ENCODE results near the gene ERGIC3.

The ERGIC3 gene

DNA sequence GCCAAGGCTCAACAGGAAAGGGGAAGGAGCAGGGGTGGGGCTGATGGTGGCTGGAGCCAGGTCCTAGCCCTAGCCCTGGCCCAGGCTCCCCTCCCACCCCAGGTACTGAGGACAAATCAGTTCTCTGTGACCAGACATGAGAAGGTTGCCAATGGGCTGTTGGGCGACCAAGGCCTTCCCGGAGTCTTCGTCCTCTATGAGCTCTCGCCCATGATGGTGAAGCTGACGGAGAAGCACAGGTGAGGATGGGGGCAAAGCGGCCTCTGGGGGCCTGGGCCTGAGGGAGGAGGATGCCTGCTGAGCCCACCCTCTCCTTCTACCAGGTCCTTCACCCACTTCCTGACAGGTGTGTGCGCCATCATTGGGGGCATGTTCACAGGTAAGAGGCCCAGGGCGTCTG is 15.0 kb downstream of the ERGIC3 start:
- Histone ChIP-seq H3K9ac (ENCODE audit: low read depth, low read length, poor library complexity) (peak overlapping the region; percentile 50), H3K9me3 (replicated peaks in 1 of 2; ENCODE audit: control insufficient read depth in 2 of 2, insufficient read depth in 1 of 2, low read depth in 1 of 2, low read length in 2 of 2) (no peaks in the 10 kb centered on the region), H3K36me3 (replicated peaks in 1 of 2; ENCODE audit: control insufficient read depth in 2 of 2, insufficient read depth in 2 of 2, low read length in 2 of 2) (peaks cover 47 to 79% of the 10 kb centered on the region in 2 donors), H2BK12ac (ENCODE audit: low read length) (no peak overlapping the region), H3K18ac (ENCODE audit: low read length) (no peak overlapping the region), H4K8ac (ENCODE audit: low read depth, low read length) (no peak overlapping the region), H2BK5ac (ENCODE audit: low read length) (no peak overlapping the region), H3K14ac (ENCODE audit: low read length) (no peak overlapping the region), H3K4me3 (ENCODE audit: low read length in 2 of 2) (no peak overlapping the region), H3K4me1 (ENCODE audit: control insufficient read depth in 2 of 2, insufficient read depth in 1 of 2, low read depth in 1 of 2, low read length in 2 of 2) (no peaks in the 10 kb centered on the region), H2BK120ac (ENCODE audit: low read depth, low read length) (no peak overlapping the region), H2BK15ac (ENCODE audit: low read length) (no peak overlapping the region), H3K27me3 (ENCODE audit: control insufficient read depth in 3 of 3, insufficient read depth in 3 of 3, low read depth in 1 of 3, low read length in 3 of 3) (no peaks in the 10 kb centered on the region), H2AK5ac (ENCODE audit: low read depth, low read length) (no peak overlapping the region), H3K23ac (ENCODE audit: low read depth, low read length, poor library complexity) (no peak overlapping the region), H4K91ac (ENCODE audit: low read depth, low read length, poor library complexity) (no peak overlapping the region), H3K4ac (ENCODE audit: low read length) (no peak overlapping the region), H3K27ac (replicated peaks; ENCODE audit: low read length) (no peak overlapping the region), H2AFZ (ENCODE audit: low read length) (no peak overlapping the region), H3K4me2 (ENCODE audit: insufficient read depth, low read length, poor library complexity, severe bottlenecking) (no peak overlapping the region), H3K79me1 (ENCODE audit: low read depth, low read length) (peaks cover 1% of the 10 kb centered on the region)
- DNase-seq (ENCODE audit: low spot score) = no peak
- no CpG with 5 or more reads among the region's 8 CpGs for WGBS, 2 donors (ENCODE audit: extremely low coverage in 2 of 2, insufficient read length in 2 of 2, insufficient replicate concordance in 1 of 2)

DNA sequence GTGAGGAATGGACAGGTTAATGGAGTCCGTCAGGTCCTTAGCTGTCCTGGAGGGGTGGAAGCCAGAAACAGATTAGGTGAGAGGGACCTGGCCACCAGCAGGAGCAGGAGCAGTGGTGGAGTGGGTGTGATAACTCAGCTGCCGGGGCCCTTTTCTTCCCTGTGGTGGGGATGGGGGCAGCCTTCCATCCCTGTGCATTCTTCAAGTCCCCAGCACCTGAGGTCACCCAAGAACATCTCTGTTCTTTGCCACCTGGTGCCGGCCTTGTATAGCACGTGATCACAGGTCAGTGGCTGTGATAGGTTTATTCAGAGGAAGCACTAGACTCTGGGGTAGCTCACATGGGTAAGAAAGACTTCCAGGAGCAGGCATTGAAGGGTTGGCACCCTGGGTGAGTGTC is 16.6 kb downstream of the ERGIC3 start:
- H3K4me2 ChIP-seq (ENCODE audit: insufficient read depth, low read length, poor library complexity, severe bottlenecking) = no peak overlapping the region
- no peak overlapping the region for H2BK15ac ChIP-seq (ENCODE audit: low read length)
- H3K4ac ChIP-seq (ENCODE audit: low read length) = no peak overlapping the region
- peaks cover 37 to 65% of the 10 kb centered on the region in 2 donors for H3K36me3 ChIP-seq (replicated peaks in 1 of 2; ENCODE audit: control insufficient read depth in 2 of 2, insufficient read depth in 2 of 2, low read length in 2 of 2)
- no peak overlapping the region for H2BK5ac ChIP-seq (ENCODE audit: low read length)
- no peak overlapping the region for H2BK12ac ChIP-seq (ENCODE audit: low read length)
- no peak overlapping the region for H4K91ac ChIP-seq (ENCODE audit: low read depth, low read length, poor library complexity)
- no peak overlapping the region for H3K18ac ChIP-seq (ENCODE audit: low read length)
- H2BK120ac ChIP-seq (ENCODE audit: low read depth, low read length) = no peak overlapping the region
- no peak overlapping the region for H3K23ac ChIP-seq (ENCODE audit: low read depth, low read length, poor library complexity)
- WGBS, 2 donors (ENCODE audit: extremely low coverage in 2 of 2, insufficient read length in 2 of 2, insufficient replicate concordance in 1 of 2) = no CpG with 5 or more reads among the region's 4 CpGs
- H3K79me1 ChIP-seq (ENCODE audit: low read depth, low read length) = peaks cover 1% of the 10 kb centered on the region
- H3K9ac ChIP-seq (ENCODE audit: low read depth, low read length, poor library complexity) = no peak overlapping the region
- H2AK5ac ChIP-seq (ENCODE audit: low read depth, low read length) = no peak overlapping the region
- H3K4me3 ChIP-seq (ENCODE audit: low read length in 2 of 2) = no peak overlapping the region
- H4K8ac ChIP-seq (ENCODE audit: low read depth, low read length) = no peak overlapping the region
- DNase-seq (ENCODE audit: low spot score) = no peak
- no peak overlapping the region for H3K27ac ChIP-seq (replicated peaks; ENCODE audit: low read length)
- no peak overlapping the region for H3K14ac ChIP-seq (ENCODE audit: low read length)
- H3K9me3 ChIP-seq (replicated peaks in 1 of 2; ENCODE audit: control insufficient read depth in 2 of 2, insufficient read depth in 1 of 2, low read depth in 1 of 2, low read length in 2 of 2) = no peaks in the 10 kb centered on the region
- no peaks in the 10 kb centered on the region for H3K4me1 ChIP-seq (ENCODE audit: control insufficient read depth in 2 of 2, insufficient read depth in 1 of 2, low read depth in 1 of 2, low read length in 2 of 2)
- no peaks in the 10 kb centered on the region for H3K27me3 ChIP-seq (ENCODE audit: control insufficient read depth in 3 of 3, insufficient read depth in 3 of 3, low read depth in 1 of 3, low read length in 3 of 3)
- H2AFZ ChIP-seq (ENCODE audit: low read length) = no peak overlapping the region

DNA sequence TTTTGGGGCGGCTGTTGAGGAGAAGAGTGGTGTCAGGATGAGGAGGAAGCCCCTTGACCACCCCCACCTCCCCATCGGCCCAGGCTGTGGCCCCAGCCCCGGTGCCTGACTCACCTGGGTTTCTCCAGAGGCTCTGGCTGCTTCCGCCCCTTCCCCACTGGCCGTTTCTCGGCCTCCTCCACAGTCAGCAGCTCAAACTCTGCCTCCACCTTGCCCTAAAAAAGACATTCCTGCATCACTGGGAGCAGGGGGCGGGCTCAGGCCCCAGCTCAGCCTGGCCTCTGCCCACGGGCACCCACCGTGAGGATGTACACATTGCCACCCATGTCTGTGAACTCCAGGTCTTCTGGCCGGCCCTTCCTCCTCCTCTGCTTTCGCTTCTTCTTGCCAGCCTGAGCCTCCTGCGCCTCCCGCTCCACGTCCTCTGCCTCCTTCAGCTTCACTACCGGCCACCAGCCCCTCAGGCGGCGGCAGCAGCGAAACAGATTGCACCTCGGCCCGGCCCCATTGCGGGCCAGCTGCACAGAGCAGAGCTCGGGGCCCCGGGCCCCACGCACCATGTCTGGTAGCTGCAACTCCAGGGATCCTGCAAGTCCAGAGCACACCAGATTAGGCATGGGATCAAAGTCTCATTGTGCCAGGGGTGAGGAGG is 17.3 kb downstream of the ERGIC3 start:
- Histone ChIP-seq H3K4ac (ENCODE audit: low read length) (no peak overlapping the region), H3K4me2 (ENCODE audit: insufficient read depth, low read length, poor library complexity, severe bottlenecking) (no peak overlapping the region), H3K4me3 (ENCODE audit: low read length in 2 of 2) (no peak overlapping the region), H3K9ac (ENCODE audit: low read depth, low read length, poor library complexity) (no peak overlapping the region), H4K8ac (ENCODE audit: low read depth, low read length) (no peak overlapping the region), H3K23ac (ENCODE audit: low read depth, low read length, poor library complexity) (no peak overlapping the region), H3K9me3 (replicated peaks in 1 of 2; ENCODE audit: control insufficient read depth in 2 of 2, insufficient read depth in 1 of 2, low read depth in 1 of 2, low read length in 2 of 2) (no peaks in the 10 kb centered on the region), H2BK12ac (ENCODE audit: low read length) (no peak overlapping the region), H4K91ac (ENCODE audit: low read depth, low read length, poor library complexity) (no peak overlapping the region), H3K4me1 (ENCODE audit: control insufficient read depth in 2 of 2, insufficient read depth in 1 of 2, low read depth in 1 of 2, low read length in 2 of 2) (no peaks in the 10 kb centered on the region), H2BK15ac (ENCODE audit: low read length) (no peak overlapping the region), H3K36me3 (replicated peaks in 1 of 2; ENCODE audit: control insufficient read depth in 2 of 2, insufficient read depth in 2 of 2, low read length in 2 of 2) (peaks cover 34 to 58% of the 10 kb centered on the region in 2 donors), H3K27me3 (ENCODE audit: control insufficient read depth in 3 of 3, insufficient read depth in 3 of 3, low read depth in 1 of 3, low read length in 3 of 3) (no peaks in the 10 kb centered on the region), H3K14ac (ENCODE audit: low read length) (no peak overlapping the region), H2BK5ac (ENCODE audit: low read length) (no peak overlapping the region), H2AFZ (ENCODE audit: low read length) (no peak overlapping the region), H3K27ac (replicated peaks; ENCODE audit: low read length) (no peak overlapping the region), H3K18ac (ENCODE audit: low read length) (no peak overlapping the region), H3K79me1 (ENCODE audit: low read depth, low read length) (peaks cover 1% of the 10 kb centered on the region), H2BK120ac (ENCODE audit: low read depth, low read length) (no peak overlapping the region), H2AK5ac (ENCODE audit: low read depth, low read length) (no peak overlapping the region)
- no peak for DNase-seq (ENCODE audit: low spot score)
- WGBS, 2 donors (ENCODE audit: extremely low coverage in 2 of 2, insufficient read length in 2 of 2, insufficient replicate concordance in 1 of 2) = no CpG with 5 or more reads among the region's 24 CpGs

DNA sequence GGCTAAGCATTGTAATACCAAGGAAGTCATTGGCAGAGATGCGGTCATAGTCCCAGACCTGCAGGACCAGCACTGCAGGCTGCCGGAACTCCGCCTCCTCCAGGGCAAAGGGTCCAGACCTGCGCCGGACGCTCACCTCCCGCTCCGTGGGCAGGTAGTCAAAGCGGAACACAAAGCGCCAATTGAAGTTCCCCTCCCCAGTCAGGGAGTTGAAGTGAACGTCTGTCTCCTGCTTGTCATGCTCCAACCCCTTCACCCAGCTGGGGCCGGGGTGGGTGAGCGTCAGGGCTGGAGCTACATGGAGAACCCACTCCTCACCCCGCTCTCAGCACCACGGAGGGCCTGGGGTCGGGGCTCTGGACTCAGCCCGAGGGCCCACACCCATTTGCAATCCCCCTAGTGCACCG is 18.2 kb downstream of the ERGIC3 start:
- Histone ChIP-seq H3K4me3 (ENCODE audit: low read length in 2 of 2) (no peak overlapping the region), H2BK15ac (ENCODE audit: low read length) (no peak overlapping the region), H2BK12ac (ENCODE audit: low read length) (no peak overlapping the region), H2BK5ac (ENCODE audit: low read length) (no peak overlapping the region), H3K9ac (ENCODE audit: low read depth, low read length, poor library complexity) (no peak overlapping the region), H3K4ac (ENCODE audit: low read length) (no peak overlapping the region), H3K9me3 (replicated peaks in 1 of 2; ENCODE audit: control insufficient read depth in 2 of 2, insufficient read depth in 1 of 2, low read depth in 1 of 2, low read length in 2 of 2) (no peaks in the 10 kb centered on the region), H3K27ac (replicated peaks; ENCODE audit: low read length) (no peak overlapping the region), H3K23ac (ENCODE audit: low read depth, low read length, poor library complexity) (no peak overlapping the region), H3K18ac (ENCODE audit: low read length) (no peak overlapping the region), H3K4me1 (ENCODE audit: control insufficient read depth in 2 of 2, insufficient read depth in 1 of 2, low read depth in 1 of 2, low read length in 2 of 2) (no peaks in the 10 kb centered on the region), H2AFZ (ENCODE audit: low read length) (no peak overlapping the region), H4K91ac (ENCODE audit: low read depth, low read length, poor library complexity) (no peak overlapping the region), H3K14ac (ENCODE audit: low read length) (no peak overlapping the region), H3K27me3 (ENCODE audit: control insufficient read depth in 3 of 3, insufficient read depth in 3 of 3, low read depth in 1 of 3, low read length in 3 of 3) (no peaks in the 10 kb centered on the region), H3K36me3 (replicated peaks in 1 of 2; ENCODE audit: control insufficient read depth in 2 of 2, insufficient read depth in 2 of 2, low read length in 2 of 2) (peaks cover 26 to 48% of the 10 kb centered on the region in 2 donors), H3K79me1 (ENCODE audit: low read depth, low read length) (peaks cover 1% of the 10 kb centered on the region), H2BK120ac (ENCODE audit: low read depth, low read length) (no peak overlapping the region), H4K8ac (ENCODE audit: low read depth, low read length) (no peak overlapping the region), H2AK5ac (ENCODE audit: low read depth, low read length) (no peak overlapping the region), H3K4me2 (ENCODE audit: insufficient read depth, low read length, poor library complexity, severe bottlenecking) (no peak overlapping the region)
- no CpG with 5 or more reads among the region's 18 CpGs for WGBS, 2 donors (ENCODE audit: extremely low coverage in 2 of 2, insufficient read length in 2 of 2, insufficient replicate concordance in 1 of 2)
- DNase-seq (ENCODE audit: low spot score) = no peak

Measured in neuronal stem cell (in vitro differentiated cells).